DMS 273 treated with DMSO at 0.1 percent for 48 hours (cell line): ENCODE results near the gene MAGI2.
"Not testable (repeated sequence)": the region's sequence is repeated elsewhere in the genome, so short reads cannot be mapped to it uniquely, and the experiment has no call there.

Experiments used
- DNase-seq: peaks from one replicate; lab custom pipeline; 2025; lab: John Stamatoyannopoulos, UW

MAGI2 gene

DNA sequence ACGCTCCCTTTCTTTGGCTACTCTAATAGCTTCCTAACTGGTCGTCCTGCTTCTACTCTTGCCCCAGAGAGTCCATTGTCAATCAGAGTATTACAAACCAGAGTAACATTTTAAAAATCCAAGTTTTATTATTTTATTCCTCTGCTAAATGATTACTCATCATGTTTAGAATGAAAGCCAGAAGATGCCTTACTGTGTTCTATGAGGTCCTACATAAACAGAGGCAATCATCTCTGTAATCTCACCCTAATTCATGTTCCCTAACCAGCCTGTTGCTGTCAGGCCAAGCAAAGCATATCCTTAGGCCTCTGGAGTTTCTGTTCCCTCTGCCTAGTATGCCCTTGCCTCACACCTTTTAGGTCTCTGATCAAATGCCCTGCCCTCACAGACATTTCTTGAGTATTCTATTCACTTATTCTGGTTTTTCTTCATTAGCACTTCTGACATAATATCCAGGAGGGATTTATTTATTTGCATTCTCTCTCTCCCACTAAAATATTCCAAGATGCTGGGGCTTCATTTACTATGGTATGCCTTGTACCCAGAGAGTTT, 1157.3 kb downstream of the MAGI2 start:
- no peak for DNase-seq

- DNase-seq: not testable (repeated sequence)
These were observed 1164.0 kb downstream of the MAGI2 start for GRCh38 chr7:78289471-78289870.

DNA sequence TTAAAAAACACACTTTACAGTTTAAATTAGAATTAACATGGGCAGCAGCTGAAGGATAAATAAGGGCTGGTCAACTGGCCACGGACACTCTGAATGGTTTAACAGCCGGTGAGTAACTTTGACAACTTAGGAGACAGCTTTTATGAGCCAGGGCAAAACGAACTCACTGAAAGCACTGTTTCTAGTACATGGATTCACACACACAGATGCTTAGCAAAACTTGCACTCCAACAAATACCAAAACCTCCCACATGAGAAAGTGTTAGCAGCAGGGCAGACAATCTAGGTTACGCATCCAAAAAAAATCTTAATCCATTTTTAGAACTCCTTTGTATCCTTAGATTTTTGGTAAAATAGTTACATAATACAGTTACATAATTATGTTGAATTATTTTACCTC, 1168.5 kb downstream of the MAGI2 start:
- no peak for DNase-seq

- DNase-seq: no peak
These were observed 1173.2 kb downstream of the MAGI2 start for GRCh38 chr7:78280276-78280675.

DNA sequence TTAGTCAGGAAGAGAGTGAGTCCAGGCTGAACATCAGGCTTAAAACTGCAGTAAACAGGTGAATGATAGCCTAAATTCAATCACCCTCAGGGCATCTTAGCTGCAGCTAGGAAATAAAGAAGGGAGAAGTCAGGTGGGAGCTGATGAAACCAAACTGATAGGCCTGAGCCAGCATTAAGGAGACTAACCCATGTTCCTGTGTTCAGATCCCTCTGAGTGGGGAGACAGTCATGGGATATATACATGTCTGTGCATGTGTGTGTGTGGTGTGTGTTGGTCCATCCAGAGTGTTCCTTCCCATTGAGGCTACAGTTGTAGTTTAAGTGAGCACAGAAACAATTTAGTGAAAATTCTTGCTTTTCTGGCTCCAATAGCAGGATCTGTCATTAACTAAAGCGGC, 1174.0 kb downstream of the MAGI2 start:
- no peak for DNase-seq

DNA sequence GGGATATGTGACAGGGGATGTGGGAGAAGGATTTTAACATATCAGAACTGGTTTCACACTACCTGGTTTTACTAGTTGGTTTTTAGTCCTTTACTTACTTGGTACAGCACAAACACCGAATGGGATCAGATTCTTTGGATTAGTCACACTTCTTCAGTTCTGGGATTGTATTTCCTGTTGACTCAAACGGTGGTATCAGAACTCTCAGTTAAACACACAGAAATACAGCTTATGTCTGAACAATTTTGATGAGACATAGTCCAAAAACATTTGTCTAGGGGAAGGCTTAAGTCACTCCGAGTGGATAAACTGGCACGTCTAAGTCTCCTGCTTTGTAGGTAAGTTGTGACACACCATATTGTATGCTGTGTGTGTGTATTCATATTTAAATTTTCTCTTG, 1174.4 kb downstream of the MAGI2 start:
- DNase-seq: no peak

DNA sequence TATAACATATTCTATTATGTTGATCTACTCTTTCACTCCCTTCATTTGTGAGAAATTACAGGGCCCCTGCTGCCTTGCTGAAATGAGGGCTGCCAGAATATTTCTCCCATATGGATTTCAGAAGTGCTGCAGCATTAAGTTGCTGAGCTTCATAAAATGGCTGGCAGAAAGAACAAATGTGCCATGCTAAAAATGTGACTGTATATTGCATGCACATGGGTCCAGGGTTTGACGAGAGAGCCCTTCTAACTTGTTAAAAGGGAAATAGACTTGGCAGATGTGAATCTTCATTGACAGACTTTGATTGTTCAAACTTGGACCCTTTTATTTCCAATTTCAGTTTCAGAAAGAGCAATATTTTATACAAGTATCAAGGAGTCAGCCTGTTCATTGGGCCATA, 1186.3 kb downstream of the MAGI2 start:
- DNase-seq: no peak

DNA sequence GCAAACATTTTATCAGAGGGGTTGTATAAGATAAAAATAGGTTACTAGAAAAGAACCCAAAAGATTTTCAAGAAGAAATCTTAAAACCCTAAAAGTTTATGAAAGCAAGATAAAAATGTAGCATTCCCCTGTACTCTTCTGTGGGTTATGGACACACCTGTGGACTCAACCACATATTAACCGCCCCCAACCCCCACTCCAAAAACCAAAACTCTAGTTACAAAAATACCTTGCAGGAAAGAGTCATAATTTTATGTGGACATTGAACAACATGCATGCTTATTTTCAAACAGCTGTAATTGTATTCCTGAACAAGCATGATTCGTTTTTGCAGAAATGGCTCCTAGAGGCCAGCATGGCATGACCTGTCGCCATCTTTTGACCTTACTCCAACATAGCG, 1188.0 kb downstream of the MAGI2 start:
- no peak for DNase-seq

DNA sequence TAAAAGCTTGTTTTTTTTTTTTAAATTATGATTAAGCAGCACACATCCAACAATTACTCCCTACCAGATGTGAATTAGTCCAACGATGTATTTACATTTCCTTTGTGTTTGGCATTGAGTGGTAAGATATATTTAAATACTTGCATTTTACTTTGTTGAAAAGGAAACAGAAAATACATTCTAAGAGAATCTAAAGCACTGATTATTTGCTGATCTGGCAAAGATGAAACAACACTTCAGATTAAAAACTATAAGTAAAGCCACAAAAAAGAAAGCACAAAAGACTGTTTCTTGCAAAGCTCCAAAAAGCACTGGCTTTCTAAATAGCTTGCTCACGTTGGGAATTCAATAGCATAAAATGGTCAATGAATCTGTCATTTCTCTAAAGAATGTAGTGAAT, 1188.4 kb downstream of the MAGI2 start:
- no peak for DNase-seq

GRCh38 chr7:78264105-78264504, 1189.4 kb downstream of the MAGI2 start:
- DNase-seq: no peak

GRCh38 chr7:78261739-78262138, 1191.7 kb downstream of the MAGI2 start:
- DNase-seq: no peak

- DNase-seq: no peak
These were observed 1192.2 kb downstream of the MAGI2 start for GRCh38 chr7:78261302-78261701.

DNA sequence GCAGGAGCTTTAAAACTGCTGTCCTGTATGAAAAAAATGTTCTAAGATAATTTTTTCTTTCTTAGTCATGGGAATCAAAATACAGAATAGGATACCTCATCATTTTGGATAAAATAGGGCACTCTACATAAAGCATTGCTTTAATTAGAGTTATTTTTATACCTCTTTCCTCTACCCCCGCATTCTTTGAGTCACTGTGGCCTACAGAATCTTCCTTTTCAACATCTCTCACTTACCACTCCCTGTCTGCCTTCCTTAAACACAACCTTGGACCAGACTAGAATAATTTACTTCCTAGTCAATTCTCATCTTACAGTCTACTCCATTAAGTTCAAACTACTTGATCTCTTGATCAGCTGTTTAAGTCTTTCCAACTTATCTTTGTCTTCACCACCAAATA, 1192.6 kb downstream of the MAGI2 start:
- no peak for DNase-seq

DNA sequence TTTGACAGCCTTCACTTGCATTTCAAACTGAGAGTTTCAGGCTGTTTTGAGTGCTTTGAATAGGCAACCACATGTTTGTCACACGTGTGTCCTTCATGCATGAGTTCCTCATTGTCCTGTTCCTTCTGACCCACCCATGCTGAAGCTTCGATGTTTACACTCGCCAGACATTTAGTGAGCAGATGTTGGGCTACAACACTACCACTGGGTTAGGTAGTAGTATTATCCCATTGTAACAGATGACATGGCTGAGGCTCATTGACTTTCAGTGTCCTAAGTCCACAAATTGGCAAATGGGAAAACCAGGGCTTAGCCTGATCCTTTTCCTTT, 1198.8 kb downstream of the MAGI2 start:
- no peak for DNase-seq

DNA sequence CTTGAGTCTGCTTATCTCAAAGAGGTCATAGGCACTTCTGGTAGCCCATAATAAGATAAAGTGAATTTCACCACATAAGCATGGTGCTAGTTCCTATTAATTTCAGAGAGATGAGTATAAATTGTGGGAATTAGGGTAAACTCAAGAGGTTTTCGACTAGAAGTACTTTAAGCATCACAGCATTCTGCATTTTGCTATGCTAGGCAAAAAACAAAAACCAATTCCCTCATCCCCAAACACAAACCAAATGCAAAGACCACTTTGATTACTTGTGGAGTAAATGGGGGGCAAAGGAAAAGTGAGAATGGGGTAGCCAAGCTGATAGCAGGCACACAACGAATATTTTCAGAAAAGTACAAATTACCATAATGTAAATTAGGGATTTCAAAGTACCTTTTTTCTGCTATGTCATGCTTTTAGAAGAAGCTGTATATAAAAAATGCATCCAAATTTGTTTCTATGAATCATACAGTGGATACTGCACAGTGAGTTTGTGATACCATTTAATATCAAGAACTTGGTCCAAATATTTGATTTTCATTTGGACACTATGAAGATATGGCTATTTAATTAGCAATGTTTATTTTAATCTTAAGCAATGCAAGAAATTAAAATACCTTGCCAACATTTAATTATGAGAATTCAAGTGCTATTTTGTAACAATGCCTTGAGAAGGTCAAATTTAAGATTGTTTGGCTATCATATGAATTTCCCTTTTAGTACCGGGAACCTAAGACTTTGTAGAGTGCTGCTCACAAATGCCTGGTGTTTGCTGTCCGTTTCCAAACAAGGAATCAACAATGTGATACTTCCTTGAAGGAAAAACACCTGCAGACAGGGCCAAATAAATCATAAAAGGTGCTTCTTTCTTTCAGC, 1199.4 kb downstream of the MAGI2 start:
- DNase-seq: no peak

DNA sequence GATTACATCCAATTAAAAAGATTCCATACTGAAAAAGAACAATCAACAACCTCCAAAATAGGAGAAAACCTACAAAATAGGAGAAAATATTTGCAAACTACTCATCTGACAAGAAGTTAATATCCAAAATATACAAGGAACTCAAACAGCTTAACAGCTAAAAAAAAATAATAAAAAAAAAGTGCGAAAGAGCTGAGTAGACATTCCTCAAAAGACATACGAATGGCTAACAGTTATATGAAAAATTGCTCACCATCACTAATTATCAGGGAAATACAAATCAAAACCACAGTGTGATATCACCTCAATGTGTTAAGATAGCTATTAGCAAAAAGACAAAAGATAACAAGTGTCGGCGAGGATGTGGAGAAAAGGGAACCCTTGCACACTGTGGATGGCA, 1204.6 kb downstream of the MAGI2 start:
- DNase-seq: no peak

DNA sequence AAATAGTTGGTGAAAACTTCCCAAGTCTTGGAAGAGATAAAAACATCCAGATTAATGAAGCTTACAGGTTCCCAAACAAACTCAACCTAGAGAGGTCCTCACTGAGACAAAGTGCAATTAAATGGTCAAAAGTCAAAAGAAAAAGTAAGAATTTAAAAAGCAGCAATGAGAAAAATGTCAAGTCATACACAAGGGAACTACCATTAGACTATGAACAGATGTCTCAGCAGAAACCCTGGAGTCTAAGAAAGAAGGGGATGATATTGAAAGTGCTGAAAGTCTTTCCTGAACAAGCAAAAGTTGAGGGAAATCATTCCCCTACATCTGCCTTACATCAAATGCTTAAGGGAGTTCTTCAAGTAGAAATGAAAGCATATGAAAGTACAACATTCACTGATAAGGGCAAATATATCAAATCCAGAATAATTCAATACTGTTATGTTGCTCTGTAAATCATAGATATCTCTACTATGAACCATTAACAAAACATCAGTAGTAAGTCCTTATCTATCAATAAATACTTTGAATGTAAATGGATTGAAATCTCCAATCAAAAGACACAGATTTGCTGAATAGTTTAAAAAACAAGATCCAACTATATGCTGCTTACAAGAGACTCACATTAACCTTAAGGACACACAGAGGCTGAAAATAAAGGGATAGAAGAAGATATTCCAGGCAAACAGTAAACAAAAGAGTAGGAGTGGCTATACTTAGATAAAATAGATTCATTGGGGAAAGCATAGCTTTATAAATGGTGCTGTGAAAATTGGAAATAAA, 1205.4 kb downstream of the MAGI2 start:
- no peak for DNase-seq

GRCh38 chr7:78240179-78240578, 1213.3 kb downstream of the MAGI2 start:
- DNase-seq: not testable (repeated sequence)

DNA sequence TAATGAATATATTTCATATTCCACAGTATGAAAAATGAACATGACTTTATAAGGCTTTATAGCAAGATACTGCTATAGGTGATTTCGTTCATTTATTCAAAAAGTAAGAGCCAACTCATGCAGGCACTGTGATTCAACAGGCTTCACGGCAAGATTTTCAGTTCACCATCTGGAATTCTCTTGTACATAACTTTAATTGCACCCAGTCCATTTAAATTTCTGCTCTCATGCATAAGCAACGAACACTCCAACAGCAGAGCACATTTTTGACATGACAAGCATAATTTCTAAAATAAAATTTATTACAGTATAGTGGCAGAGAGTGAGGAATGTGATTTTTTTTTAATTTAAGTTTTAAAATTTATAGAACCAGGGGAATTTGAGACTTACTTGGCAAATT, 1218.8 kb downstream of the MAGI2 start:
- peak; percentile 34 for DNase-seq

- no peak for DNase-seq
These were observed 1220.7 kb downstream of the MAGI2 start for GRCh38 chr7:78232806-78233205.

DNA sequence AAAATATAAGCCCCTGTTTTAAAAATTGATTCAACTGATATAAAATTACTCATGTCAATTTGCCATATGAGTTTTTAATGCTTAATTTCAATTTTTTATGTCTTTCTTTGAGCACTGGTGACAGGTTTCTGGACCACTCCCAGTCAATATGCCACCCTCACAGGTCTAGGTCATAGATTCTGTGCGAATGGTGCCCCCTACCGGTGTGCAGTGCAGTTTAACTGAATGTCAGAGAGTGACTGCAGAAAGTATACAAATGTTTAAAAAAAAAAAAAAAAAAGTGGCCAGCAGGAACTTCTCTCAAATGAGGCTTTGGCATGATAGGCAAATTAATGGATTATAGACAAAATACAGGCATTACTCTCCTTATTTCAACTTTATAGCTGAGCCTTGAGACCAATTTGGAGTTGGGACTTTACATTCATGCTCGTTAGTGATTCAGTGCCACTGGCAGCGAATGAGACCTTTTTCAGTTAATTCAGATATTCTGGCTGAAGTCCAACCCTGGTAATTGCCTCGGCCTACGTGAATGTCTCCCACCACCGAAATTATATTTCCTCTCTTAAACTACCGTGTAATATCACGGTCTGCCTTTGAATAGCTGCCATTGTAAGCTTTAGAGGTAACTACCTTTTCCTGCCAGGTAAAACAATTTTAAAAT, 1227.3 kb downstream of the MAGI2 start:
- DNase-seq: peak; percentile 66

DNA sequence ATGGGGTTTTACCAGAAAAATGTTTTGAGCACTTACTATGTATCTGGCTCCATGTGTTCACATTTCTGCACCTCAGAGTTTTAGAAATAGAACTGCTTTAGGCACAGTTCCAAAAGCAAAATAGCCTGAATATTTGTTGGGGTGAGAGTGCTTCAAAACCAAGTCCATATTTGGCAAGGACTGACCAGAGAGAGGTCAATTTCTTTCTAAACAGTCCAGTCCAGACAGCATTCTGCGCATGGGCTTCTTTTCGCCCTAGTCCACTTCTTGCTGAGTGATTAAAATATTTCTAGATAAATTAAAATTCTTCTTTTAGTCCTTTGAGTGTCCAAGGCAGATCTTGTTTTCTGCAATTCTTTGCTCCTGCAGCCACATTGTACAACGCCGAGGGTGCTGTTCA, 1227.9 kb downstream of the MAGI2 start:
- no peak for DNase-seq

DNA sequence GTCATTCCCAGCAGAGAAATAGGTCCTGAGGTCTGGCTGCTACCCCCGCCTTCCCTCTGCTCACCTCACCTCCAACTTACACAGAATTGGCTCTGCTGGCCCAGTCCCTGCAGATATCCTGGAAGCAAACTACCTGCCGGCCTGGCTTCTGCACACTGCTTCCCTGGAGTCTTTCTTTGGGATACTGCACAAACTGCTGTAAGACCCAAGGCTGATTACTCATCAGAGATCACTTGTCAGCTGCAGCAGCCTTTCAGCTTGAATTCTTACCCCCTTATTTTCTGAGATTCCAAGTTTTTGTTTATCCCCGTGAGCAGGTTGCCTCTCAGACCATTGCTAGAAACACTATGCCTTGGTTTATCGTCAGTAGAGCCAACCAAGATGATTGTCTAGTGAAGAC, 1228.5 kb downstream of the MAGI2 start:
- DNase-seq: no peak
